Activated CD4-positive, alpha-beta T cell treated with anti-CD3 and anti-CD28 coated beads for 24 hours (primary cell): ENCODE data around the gene CCSER1.
"Not testable (repeated sequence)": the region's sequence is repeated elsewhere in the genome, so short reads cannot be mapped to it uniquely, and the experiment has no call there.

ENCODE experiments used
- DNase-seq, 2 donors: peaks; one replicate each; pipeline ENCODE4 v3.0.0-alpha.2; 2020; ENCODE audit warnings: low read depth in 2 of 2

Gene CCSER1

DNA sequence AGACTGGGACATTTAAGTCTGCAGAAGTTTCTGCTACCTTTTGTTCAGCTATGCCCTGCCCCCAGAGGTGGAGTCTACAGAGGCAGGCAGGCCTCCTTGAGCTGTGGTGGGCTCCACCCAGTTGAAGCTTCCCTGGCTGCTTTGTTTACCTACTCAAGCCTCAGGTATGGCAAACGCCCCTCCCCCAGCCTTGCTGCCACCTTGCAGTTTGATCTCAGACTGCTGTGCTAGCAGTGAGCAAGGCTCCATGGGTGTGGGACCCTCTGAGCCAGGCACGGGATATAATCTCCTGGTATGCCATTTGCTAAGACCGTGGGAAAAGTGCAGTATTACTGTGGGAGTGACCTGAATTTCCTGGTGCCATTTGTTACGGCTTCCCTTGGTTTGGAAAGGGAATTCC, 1026.8 kb downstream of the CCSER1 start:
- DNase-seq, result not testable (repeated sequence)

DNA sequence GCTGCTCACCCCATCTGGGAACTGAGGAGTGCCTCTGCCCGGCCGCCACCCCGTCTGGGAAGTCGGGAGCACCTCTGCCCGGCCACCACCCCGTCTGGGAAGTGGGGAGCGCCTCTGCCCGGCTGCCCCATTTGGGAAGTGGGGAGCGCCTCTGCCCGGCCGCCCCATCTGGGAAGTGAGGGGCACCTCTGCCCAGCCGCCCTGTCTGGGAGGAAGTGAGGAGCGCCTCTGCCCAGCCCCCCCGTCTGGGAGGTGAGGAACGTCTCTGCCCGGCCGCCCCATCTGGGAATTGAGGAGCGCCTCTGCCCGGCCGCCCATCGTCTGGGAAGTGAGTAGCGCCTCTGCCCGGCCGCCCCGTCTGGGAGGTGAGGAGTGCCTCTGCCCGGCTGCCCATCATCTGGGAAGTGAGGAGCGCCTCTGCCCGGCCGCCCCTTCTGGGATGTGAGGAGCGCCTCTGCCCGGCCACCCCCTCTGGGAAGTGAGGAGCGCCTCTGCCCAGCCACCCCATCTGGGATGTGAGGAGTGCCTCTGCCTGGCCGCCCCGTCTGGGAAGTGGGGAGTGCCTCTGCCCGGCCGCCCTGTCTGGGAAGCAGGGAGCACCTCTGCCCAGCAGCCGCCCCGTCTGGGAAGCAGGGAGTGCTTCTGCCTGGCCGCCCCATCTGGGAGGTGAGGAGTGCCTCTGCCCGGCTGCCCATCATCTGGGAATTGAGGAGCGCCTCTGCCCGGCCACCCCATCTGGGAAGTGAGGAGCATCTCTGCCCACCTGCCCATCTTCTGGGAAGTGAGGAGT, 1040.9 kb downstream of the CCSER1 start:
- not testable (repeated sequence) for DNase-seq

DNA sequence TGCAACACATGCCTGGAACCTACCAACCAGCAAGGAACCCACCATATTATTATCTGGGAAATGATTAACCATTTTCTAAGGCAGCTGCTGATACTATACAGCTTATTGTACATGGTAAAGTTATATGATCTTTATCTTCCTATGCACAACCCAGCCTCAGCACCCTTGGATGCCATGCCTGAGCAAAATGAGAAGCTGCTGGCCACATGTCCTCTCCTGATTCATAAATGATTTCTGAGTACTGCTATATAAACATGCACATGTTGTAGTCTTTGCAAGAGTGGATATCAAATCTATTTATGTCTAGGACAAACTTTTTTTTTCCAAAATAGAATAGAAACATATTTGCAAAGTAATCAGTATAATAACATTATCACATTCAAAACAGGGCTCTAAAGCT, 1043.6 kb downstream of the CCSER1 start:
- DNase-seq, result no peak

DNA sequence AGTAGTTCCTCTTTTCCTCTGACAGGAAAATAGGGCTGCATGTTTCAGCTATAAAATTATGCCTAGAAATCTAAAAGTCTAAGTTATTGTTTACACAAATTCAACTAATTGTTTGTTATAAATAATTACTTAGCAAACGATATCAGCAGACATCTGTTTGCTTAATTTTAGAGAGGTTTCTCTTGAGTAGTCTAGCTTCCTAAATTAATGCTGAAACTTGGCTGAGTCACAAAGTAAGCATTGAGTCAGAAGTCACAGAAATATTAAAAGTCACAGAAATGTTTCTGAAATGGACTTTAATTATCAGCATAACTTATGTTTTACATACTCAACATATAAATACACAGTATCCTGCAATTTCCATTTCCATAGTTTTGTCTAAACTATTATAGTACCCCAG, 1044.0 kb downstream of the CCSER1 start:
- DNase-seq, result no peak

DNA sequence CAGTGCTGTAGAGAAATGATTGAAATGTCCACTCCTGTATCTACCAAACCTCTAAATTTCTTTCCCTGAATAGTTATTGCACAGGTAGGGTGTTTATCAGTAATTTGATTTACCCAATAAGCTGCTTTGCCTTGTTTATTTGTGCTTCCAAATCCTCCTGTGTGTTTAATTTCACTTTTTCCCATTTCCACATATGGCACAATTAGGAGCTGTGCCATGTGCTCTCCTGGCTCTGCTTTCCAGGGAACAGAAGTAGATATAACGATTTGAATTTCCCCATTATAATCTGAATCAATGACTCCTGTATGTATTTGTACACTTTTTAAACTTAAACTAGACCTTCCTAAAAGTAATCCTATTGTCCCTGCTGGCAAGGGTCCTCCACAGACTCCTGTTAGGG, 1057.9 kb downstream of the CCSER1 start:
- DNase-seq, result not testable (repeated sequence)

DNA sequence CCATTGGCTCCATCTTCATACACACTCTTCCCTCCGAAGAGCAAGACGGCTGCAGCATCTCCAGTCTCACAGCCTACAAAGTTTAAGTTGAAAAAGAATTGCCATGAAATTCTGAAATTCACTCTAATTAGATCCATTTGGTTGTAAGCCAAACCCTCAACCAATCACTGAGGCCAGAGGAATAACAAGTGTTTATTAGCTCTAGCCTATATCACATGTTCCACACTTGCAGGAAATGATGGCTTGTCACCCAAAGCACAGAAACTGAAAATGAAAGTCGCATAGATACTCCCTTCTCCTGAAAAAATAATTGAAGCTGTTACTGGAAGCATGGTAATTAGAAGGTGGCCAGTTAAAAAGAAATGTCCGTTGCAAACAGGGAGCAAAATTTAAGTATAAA, 1071.8 kb downstream of the CCSER1 start:
- no peak for DNase-seq

DNA sequence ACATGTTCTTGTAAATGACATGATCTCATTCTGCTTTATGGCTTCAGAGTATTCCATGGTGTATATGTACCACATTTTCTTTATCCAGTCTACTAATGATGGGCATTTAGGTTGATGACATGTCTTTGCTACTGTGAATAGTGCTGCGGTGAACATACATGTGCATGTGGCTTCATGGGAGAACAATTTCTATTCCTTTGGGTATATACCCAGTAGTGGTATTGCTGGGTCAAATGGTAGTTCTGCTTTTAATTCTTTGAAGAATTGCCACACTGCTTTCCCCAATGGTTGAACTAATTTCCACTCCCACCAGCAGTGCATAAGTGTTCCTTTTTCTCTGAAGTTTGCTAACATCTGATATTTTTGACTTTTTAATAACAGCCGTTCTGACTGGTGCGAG, 1080.3 kb downstream of the CCSER1 start:
- no peak for DNase-seq

DNA sequence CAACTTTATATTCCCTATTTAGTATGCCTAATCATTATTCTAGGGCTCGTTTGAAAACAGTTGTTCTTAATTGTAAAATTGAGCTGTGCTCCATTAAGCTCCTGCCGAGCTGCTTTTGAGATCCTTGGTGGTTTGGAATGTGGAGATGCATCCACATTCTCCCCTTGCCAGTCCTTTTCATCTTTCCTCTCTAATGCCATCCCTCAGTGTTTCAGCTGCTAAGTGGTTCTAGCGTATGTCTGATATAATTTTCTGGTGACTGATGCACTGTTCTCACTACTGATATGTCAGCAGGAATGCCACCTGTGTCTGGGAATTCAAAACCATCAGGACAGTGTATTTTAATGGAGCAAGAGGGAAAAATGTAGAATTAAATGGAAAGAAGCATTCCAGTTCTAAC, 1085.0 kb downstream of the CCSER1 start:
- no peak for DNase-seq

DNA sequence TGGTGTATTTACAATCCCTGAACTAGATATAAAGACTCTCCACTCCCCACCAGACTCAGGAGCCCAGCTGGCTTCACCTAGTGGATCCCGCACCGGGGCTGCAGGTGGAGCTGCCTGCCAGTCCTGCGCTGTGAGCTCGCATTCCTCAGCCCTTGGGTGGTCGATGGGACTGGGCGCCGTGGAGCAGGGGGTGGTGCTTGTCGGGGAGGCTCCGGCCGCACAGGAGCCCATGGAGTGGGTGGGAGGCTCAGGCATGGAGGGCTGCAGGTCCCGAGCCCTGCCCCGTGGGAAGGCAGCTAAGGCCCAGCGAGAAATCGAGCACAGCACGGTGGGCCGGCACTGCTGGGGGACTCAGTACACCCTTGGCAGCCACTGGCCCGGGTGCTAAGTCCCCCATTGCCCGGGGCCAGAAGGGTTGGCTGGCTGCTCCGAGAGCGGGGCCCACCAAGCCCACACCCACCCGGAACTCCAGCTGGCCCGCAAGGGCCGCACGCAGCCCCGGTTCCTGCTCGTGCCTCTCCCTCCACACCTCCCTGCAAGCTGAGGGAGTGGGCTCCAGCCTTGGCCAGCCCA, 1090.7 kb downstream of the CCSER1 start:
- DNase-seq, result not testable (repeated sequence)

DNA sequence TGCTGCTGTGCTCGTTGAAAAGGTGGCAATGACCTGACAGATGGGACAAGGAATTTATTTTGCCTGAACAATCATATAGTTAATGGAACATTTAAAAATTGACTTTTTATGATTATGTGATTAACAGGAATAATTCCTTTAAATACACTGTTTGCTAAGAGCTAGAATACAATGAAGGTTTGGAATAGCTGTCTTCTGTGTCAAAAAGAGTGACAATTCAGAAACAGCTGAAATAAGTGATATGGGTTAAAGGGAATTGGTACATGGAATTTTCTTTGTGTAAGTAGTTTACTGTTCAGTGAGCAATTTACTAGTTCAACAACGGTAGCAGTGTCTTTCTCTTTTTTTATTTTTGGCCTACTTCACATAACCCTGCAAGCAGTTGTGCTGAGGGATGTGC, 1093.1 kb downstream of the CCSER1 start:
- no peak for DNase-seq

DNA sequence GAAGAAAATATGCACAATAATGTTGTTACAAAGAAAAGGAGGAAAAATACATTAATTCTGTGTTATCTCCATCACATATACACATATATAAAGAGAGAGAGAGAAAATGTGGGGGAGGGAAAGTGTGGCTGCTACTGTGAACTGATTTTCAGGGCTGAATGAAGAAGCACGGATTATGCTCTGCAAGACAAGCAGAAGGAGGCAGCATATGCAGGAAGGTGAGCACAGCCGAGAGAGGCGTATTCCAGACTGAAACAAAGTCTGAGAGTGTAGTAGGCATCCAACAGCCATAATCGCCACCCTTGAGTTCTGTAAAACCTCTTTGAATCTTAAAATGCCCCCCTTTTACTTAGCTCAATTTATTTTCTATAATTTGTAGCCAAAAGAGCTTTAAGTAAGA, 1094.8 kb downstream of the CCSER1 start:
- no peak for DNase-seq

DNA sequence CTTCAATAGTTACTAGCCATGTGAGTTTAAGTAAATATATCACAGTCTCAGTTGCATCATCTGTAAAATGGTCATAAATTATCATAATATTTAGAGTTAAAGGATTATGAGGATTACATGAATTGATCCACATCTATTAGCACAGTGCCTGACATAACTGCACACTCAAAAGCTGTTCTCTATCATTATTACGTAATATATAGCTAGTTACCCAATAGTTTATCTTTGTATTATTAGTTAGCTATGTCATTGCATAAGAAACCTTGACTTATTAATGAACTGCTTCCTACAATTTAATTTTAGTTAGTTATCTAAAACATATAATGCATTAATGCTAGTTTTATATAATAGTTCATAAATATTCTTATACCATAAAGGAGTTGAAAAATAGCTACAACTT, 1099.7 kb downstream of the CCSER1 start:
- no peak for DNase-seq

DNA sequence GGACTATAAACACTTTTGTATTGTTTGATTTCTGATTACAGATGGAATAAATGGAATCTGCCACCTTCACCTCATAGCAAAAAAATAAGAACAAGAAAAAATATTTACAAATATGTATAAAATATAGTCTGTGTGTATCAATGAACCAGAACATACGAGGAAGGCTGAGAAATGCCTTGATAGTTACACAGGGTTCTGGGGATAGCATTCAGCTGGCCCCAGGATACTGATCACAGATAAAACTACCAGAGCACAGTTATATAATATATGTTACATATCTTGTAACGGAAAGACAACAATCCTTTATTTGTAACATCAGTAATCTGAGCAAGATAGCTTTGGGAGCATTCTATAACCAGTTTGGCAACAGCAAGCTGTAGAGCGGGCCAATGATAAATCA, 1101.5 kb downstream of the CCSER1 start:
- DNase-seq, result no peak

DNA sequence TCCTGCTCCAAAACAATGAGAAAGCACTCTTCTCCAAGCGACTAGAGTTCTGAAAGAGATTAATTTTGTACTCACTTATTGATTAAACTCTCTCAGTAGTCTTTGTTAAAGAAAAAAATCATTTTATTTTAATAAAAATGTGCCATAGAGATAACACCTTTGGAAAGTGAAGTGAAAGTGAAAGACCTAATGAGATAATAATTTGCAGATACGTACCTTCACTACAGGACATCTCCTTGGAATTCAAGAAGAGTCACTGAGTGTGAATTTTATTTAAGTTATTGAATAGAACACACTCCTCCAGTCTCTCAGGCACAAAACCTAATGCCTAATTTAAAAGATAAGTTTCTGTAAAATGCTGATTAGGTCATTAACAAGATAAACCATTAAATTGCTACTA, 1106.0 kb downstream of the CCSER1 start:
- DNase-seq, result no peak

DNA sequence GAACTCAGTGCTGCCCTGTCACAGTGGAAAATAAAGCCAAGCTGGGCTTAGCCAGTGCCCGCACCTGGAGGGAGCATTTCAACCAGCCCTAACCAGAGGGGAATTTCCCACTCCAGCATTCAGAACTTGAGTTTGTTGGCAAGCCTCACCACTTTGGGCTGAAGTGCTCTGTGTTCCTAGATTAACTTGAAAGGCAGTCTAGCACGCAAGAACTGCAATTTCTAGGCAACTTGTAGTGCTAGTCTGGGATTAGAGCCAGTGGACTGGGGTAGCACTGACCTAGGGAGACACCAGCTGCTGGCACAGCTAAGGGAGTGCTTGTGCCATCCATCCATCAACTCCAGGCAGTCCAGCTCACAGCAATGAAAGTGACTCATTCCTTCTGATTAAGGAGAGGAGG, 1115.9 kb downstream of the CCSER1 start:
- no peak for DNase-seq

DNA sequence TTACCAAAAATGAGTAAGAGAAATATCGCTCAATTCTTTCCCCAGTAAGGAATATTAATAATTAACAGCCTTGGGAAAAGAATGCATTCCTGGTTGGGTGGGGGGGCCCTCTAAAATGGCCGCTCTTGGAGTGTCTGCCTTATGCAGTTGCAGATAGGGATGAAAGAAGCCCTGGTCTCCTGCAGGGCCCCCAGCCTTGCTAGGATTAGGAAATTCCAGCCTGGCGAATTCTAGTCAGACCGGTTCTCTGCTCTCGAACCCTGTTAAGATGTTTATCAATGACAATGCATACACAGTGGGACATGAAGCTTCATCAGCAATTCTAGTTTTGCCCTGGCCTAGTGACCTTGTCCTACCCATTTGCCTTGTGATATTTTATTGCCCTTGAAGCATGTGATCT, 1128.8 kb downstream of the CCSER1 start:
- no peak for DNase-seq

DNA sequence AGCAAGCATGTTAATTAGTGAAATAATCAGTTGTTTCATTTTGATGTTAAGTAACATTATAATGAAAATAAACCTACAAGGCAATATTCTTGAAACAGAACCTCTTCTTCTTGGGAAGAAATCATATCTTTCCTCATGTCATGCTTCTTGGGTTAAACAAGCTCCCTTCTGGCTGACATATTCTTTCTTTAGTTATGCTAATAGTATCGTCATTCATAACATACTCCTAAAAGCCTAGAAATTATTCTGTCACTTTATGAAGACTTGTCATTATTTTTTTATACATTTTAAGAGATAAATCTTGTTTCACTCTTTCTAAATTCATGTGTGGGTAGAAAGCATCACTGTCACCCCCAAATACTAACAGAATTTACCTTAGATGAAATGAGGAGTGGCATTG, 1129.6 kb downstream of the CCSER1 start:
- no peak for DNase-seq

DNA sequence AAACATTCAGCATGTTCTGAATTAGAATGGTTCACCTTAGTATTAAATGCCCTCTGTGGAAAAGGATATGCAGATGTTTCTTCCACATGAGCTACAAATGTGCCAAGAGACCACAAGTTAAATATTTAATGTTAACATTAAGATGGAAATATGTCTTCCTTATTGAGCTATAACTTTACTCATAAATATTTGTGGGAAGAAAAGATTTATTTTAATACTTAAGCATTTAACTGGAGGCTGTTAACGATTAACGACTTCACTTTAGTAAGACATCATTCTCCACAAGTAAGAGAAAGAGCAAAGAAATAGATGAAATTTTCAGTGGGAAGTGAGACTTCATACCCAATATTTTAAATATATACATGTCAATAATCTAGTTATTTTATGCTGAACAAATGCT, 1130.5 kb downstream of the CCSER1 start:
- no peak for DNase-seq

DNA sequence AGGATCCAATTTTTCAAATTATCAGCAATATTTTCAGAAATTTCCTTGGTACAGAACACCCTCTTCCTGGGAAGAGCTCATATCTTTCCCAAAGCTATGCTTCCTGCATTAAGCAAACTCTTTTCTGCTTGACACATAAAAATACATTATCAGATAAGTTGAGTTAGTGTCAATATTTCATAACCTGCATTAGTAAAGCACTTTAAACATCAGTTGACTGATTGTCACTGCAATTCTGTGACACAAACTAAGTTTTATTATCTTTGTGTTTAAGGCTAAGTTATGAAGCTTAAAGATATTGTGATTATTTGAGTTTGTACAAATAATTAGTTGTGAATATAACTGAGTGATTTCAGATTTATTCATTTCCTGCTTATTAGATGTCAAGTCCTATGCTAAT, 1131.1 kb downstream of the CCSER1 start:
- DNase-seq, result no peak

DNA sequence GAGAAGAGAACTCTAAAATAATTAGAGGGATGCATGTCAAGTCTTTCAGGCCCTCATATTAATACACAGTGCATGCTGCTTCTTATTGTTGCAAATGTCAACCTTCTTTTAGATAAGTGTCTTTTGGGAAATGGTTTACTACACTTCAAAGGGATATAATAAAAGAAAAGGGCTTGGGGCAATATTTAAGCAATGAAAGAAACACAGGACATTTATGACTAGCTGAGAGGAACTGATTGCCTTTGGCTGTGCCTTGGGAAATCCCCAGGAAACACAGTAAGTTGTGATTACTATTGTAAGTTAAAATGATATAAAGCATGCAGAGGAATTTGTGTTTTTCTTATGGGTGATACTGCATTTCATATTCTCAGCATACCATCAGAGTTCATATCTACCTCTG, 1140.3 kb downstream of the CCSER1 start:
- DNase-seq, result no peak

DNA sequence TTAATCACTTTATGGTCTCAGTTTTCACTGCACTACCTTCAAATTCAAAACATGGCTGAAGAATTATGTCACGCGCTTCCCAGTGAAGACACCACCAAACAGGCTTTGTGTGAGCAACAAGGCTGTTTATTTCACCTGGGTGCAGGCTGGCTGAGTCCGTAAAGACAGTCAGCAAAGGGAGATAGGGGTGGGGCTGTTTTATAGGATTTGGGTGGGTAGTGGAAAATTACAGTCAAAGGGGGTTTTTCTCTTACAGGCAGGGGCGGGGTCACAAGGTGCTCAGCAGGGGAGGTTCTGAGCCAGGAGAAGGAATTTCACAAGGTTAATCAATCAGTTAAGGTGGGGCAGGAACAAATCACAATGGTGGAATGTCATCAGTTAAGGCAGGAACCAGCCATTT, 1141.3 kb downstream of the CCSER1 start:
- not testable (repeated sequence) for DNase-seq

DNA sequence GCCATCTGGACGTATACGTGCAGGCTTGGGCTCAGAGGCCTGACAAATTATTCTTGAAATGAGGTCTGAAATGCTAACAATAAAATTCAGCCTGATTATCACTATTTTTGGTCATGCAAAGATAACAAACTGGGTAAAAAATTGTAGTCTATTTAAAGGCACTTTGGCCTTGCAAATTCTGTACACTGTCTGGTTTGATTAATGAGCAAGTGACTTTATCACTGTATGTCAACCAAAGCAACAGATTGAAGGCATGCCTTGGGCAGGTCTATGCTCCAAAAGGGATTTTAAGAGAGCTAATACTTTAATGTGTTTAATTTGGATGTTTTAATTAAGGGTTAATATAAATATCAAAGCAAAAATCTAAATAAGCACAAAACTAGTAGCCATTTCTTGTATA, 1141.7 kb downstream of the CCSER1 start:
- no peak for DNase-seq

DNA sequence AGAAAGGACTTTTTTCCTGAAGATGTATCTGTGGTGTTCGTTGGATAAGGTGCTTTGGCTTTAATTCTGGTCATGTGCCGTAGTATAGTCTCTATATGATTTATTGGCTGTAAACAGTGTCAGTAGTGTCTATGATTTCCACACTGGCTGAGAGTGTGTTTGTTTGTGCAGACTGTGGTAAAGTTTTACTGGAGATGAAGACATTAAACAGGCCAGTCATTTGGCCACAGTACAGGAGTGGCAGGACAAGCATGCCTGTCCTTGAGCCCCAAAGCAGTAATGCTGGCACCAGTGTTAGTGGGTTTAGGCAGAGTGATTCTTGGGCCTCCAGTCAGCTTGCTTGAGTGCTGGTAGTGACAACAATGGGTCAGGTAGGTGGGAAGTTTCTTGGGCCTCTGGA, 1152.7 kb downstream of the CCSER1 start:
- DNase-seq, result no peak
